Heart left ventricle (tissue), 13 donors: ENCODE results near the gene FBXO42.
"Not testable (repeated sequence)": the region's sequence is repeated elsewhere in the genome, so short reads cannot be mapped to it uniquely, and the experiment has no call there.

Source experiments
- CTCF ChIP-seq, 12 donors: fragments of 200-600 bp; sonication (generic) in 4 of 12; IDR thresholded peaks; one replicate each; pipeline versions ENCODE4 v1.5.0 to v1.8.0; 2018 to 2022; ENCODE audit warnings: antibody characterized with exemption in 12 of 12, mild to moderate bottlenecking in 5 of 12
- POLR2A ChIP-seq, 2 donors: fragments of 450-650 bp; IDR thresholded peaks; one replicate each; pipeline ENCODE4 v1.6.1; 2017; ENCODE audit warnings: antibody characterized with exemption in 2 of 2, mild to moderate bottlenecking in 2 of 2, moderate library complexity in 2 of 2
- donor health status: ischemic (EF 13 %, LVEDD 7.1; RV severe dilation, severe dysfunction).
- donor health status: DM: no; HTN: yes; CAD: no.
- donor health status: DM: no; HTN: no; CAD: no.
- donor health status: ischemic (EF 25% LVEDD 6.9; RV normal size, moderate dysfunction).
- donor health status: ischemic (EF 25% LVEDD 5.7; RV mildly dilated, moderate dysfunction).
- donor health status: ischemic (EF 35%, LVEDD 5.7; RV mildly dilated, moderate dysfunction).
- donor health status: nonischemic (EF 11% LVEDD 7.7; RV severe dilation, severe dysfunction).
- donor health status: DM: yes; HTN: yes; CAD: no.
- donor health status: PGD.
- donor health status: ischemic (EF 29% LVEDD 5.4; RV normal size, mild dysfunction).
- donor health status: nonischemic (EF 23%, LVEDD 6.1; RV moderate dilation, normal function).

GRCh38 chr1:16257556-16257955, 94.7 kb downstream of the FBXO42 start:
- TF ChIP-seq CTCF, POLR2A (IDR thresholded peaks at IDR 0.05): not testable (repeated sequence)
